Trophoblast cell (in vitro differentiated cells and primary cell): ENCODE results near the gene PUS3.

Experiments
- DNase-seq, 2 donors: peaks; one replicate each; pipeline ENCODE4 v3.0.0-alpha.2; 2016
- H2AFZ ChIP-seq: 2 replicates; pipeline ENCODE4 v1.6.1; 2013; ENCODE audit warnings: low read length, moderate library complexity, mild to moderate bottlenecking; ENCODE audit not compliant: insufficient read depth, poor library complexity
- H2AK5ac ChIP-seq: 2 replicates; pipeline ENCODE4 v1.6.1; 2013; ENCODE audit warnings: mild to moderate bottlenecking, low read length
- H2BK120ac ChIP-seq: 2 replicates; pipeline ENCODE4 v1.6.1; 2013; ENCODE audit warnings: low read length, mild to moderate bottlenecking, moderate library complexity; ENCODE audit not compliant: insufficient read depth, poor library complexity
- H2BK12ac ChIP-seq: 2 replicates; pipeline ENCODE4 v1.6.1; 2013; ENCODE audit warnings: mild to moderate bottlenecking, low read length, moderate library complexity
- H2BK5ac ChIP-seq: 2 replicates; pipeline ENCODE4 v1.6.1; 2013; ENCODE audit warnings: low read length, low read depth, moderate library complexity, mild to moderate bottlenecking; ENCODE audit not compliant: poor library complexity
- H3K14ac ChIP-seq: 2 replicates; pipeline ENCODE4 v1.6.1; 2013; ENCODE audit warnings: mild to moderate bottlenecking, low read length
- H3K18ac ChIP-seq: 2 replicates; pipeline ENCODE4 v1.6.1; 2013; ENCODE audit warnings: mild to moderate bottlenecking, low read length
- H3K23ac ChIP-seq: 2 replicates; pipeline ENCODE4 v1.6.1; 2013; ENCODE audit warnings: low read length
- H3K27ac ChIP-seq: 2 replicates; pipeline ENCODE4 v1.5.1; 2013; ENCODE audit warnings: low read depth, mild to moderate bottlenecking, inconsistent platforms, low read length, moderate library complexity
- H3K27me3 ChIP-seq: 2 replicates; pipeline ENCODE4 v1.6.1; 2013; ENCODE audit warnings: inconsistent platforms, mild to moderate bottlenecking, low read length, moderate library complexity; ENCODE audit not compliant: insufficient read depth
- H3K36me3 ChIP-seq, 2 experiments: 1 replicate in 1 of 2; 2 replicates in 1 of 2; pipeline ENCODE4 v1.6.1; 2013; ENCODE audit warnings: low read length in 2 of 2, mild to moderate bottlenecking in 2 of 2, moderate library complexity in 1 of 2; ENCODE audit not compliant: insufficient read depth in 2 of 2, control insufficient read depth in 1 of 2
- H3K4ac ChIP-seq: 2 replicates; pipeline ENCODE4 v1.6.1; 2013; ENCODE audit warnings: low read depth, mild to moderate bottlenecking, low read length, moderate library complexity
- H3K4me1 ChIP-seq, 2 experiments: 1 replicate in 1 of 2; 2 replicates in 1 of 2; pipeline ENCODE4 v1.6.1; 2013; ENCODE audit warnings: low read length in 2 of 2, mild to moderate bottlenecking in 2 of 2, moderate library complexity in 1 of 2; ENCODE audit not compliant: insufficient read depth in 2 of 2, control insufficient read depth in 1 of 2
- H3K4me2 ChIP-seq: 2 replicates; pipeline ENCODE4 v1.6.1; 2013; ENCODE audit warnings: inconsistent platforms, mild to moderate bottlenecking, low read length, moderate library complexity
- H3K4me3 ChIP-seq: 2 replicates; pipeline ENCODE4 v1.5.1; 2013; ENCODE audit warnings: mild to moderate bottlenecking, low read depth, low read length, inconsistent platforms
- H3K79me1 ChIP-seq: one replicate; pipeline ENCODE4 v1.6.1; 2013; ENCODE audit warnings: low read length
- H3K79me2 ChIP-seq: 2 replicates; pipeline ENCODE4 v1.6.1; 2013; ENCODE audit warnings: low read length, mild to moderate bottlenecking; ENCODE audit not compliant: control insufficient read depth, insufficient read depth, poor library complexity
- H3K9ac ChIP-seq: 2 replicates; pipeline ENCODE4 v1.6.1; 2013; ENCODE audit warnings: mild to moderate bottlenecking, low read length
- H3K9me3 ChIP-seq: 2 replicates; pipeline ENCODE4 v1.6.1; 2013; ENCODE audit warnings: low read depth, mild to moderate bottlenecking, control low read depth, inconsistent platforms, low read length; ENCODE audit not compliant: insufficient read depth
- H4K12ac ChIP-seq: 2 replicates; pipeline ENCODE4 v1.6.1; 2013; ENCODE audit warnings: low read depth, mild to moderate bottlenecking, low read length, moderate library complexity
- H4K8ac ChIP-seq: 2 replicates; pipeline ENCODE4 v1.6.1; 2013; ENCODE audit warnings: low read depth, mild to moderate bottlenecking, low read length, moderate library complexity
- H4K91ac ChIP-seq: one replicate; pipeline ENCODE4 v1.6.1; 2013; ENCODE audit warnings: low read depth, mild to moderate bottlenecking, low read length, moderate library complexity
- WGBS: extraction: QIAGEN DNeasy Blood & Tissue Kit; methylation state at CpG from one replicate; pipeline ENCODE4 v1.1.7; 2013; ENCODE audit warnings: missing lambda C conversion rate; ENCODE audit not compliant: insufficient read length, insufficient coverage; ENCODE audit errors: extremely low coverage; 5-methylcytosine and 5-hydroxymethylcytosine counted together

PUS3 gene

GRCh38 chr11:125926682-125927081 is 23.7 kb upstream of the PUS3 start:
- Histone ChIP-seq H2AFZ (no peak overlapping the region), H4K12ac (no peak overlapping the region)

GRCh38 chr11:125925804-125926203 is 22.8 kb upstream of the PUS3 start:
- H3K9me3 ChIP-seq: no peaks in the 10 kb centered on the region
- H2BK120ac ChIP-seq: no peak overlapping the region
- H3K4ac ChIP-seq: no peak overlapping the region
- no peak overlapping the region for H3K14ac ChIP-seq
- no peaks in the 10 kb centered on the region for H3K27me3 ChIP-seq
- peak overlapping the region; percentile 7 for H2BK5ac ChIP-seq
- H3K9ac ChIP-seq: no peak overlapping the region
- no peak overlapping the region for H3K18ac ChIP-seq
- DNase-seq: no peak
- H2AFZ ChIP-seq: no peak overlapping the region
- H4K12ac ChIP-seq: no peak overlapping the region
- H3K36me3 ChIP-seq: no peaks in the 10 kb centered on the region
- H3K4me3 ChIP-seq: no peak overlapping the region
- no peaks in the 10 kb centered on the region for H3K79me2 ChIP-seq
- H2BK12ac ChIP-seq: no peak overlapping the region
- H3K79me1 ChIP-seq: peaks cover 4% of the 10 kb centered on the region
- no peak overlapping the region for H3K4me2 ChIP-seq
- peaks cover 12 to 18% of the 10 kb centered on the region in 2 experiments for H3K4me1 ChIP-seq
- peak overlapping the region; percentile 15 for H4K91ac ChIP-seq
- no peak overlapping the region for H3K23ac ChIP-seq
- H4K8ac ChIP-seq: peak overlapping the region; percentile 34
- WGBS: no CpG with 5 or more reads among the region's 3 CpGs
- no peak overlapping the region for H3K27ac ChIP-seq
- H2AK5ac ChIP-seq: no peak overlapping the region

More at GRCh38 chr11:125926682-125927081, 23.7 kb upstream of the PUS3 start:
- Histone ChIP-seq H3K23ac (no peak overlapping the region), H3K4me1 (peaks cover 12 to 18% of the 10 kb centered on the region in 2 experiments), H3K27ac (no peak overlapping the region), H3K4me3 (no peak overlapping the region), H3K79me2 (no peaks in the 10 kb centered on the region), H3K4ac (no peak overlapping the region), H2AK5ac (peak overlapping the region; percentile 53), H4K91ac (peak overlapping the region; percentile 35), H3K9me3 (no peaks in the 10 kb centered on the region), H2BK5ac (no peak overlapping the region), H4K8ac (no peak overlapping the region), H2BK12ac (peak overlapping the region; percentile 65), H3K18ac (peak overlapping the region; percentile 35), H3K79me1 (peaks cover 4% of the 10 kb centered on the region), H2BK120ac (no peak overlapping the region), H3K9ac (no peak overlapping the region), H3K14ac (peak overlapping the region; percentile 34), H3K36me3 (no peaks in the 10 kb centered on the region), H3K4me2 (no peak overlapping the region), H3K27me3 (no peaks in the 10 kb centered on the region)
- DNase-seq: no peak
- no CpG with 5 or more reads among the region's 12 CpGs for WGBS

- H3K14ac ChIP-seq: no peak overlapping the region
- no peak overlapping the region for H4K91ac ChIP-seq
- no peak overlapping the region for H2AK5ac ChIP-seq
- H3K9me3 ChIP-seq: no peaks in the 10 kb centered on the region
- H3K79me1 ChIP-seq: peaks cover 4% of the 10 kb centered on the region
- WGBS: no CpG with 5 or more reads among the region's 6 CpGs
- H2BK12ac ChIP-seq: peak overlapping the region; percentile 50
- no peak overlapping the region for H3K4me3 ChIP-seq
- H3K4ac ChIP-seq: no peak overlapping the region
- H3K79me2 ChIP-seq: no peaks in the 10 kb centered on the region
- H4K8ac ChIP-seq: no peak overlapping the region
- H3K27me3 ChIP-seq: no peaks in the 10 kb centered on the region
- no peaks in the 10 kb centered on the region for H3K36me3 ChIP-seq
- H3K4me1 ChIP-seq: peaks cover 12 to 18% of the 10 kb centered on the region in 2 experiments
- no peak overlapping the region for H4K12ac ChIP-seq
- no peak overlapping the region for H2BK120ac ChIP-seq
- H3K23ac ChIP-seq: no peak overlapping the region
- no peak overlapping the region for H2AFZ ChIP-seq
- no peak overlapping the region for H3K27ac ChIP-seq
- no peak overlapping the region for H3K4me2 ChIP-seq
- H2BK5ac ChIP-seq: no peak overlapping the region
- H3K9ac ChIP-seq: no peak overlapping the region
- DNase-seq: no peak
- H3K18ac ChIP-seq: no peak overlapping the region
These were observed 22.3 kb upstream of the PUS3 start for GRCh38 chr11:125925247-125925740.

- no CpG with 5 or more reads among the region's 9 CpGs for WGBS
- Histone ChIP-seq H3K27me3 (no peaks in the 10 kb centered on the region), H3K4me1 (peaks cover 12 to 18% of the 10 kb centered on the region in 2 experiments), H2AFZ (peak overlapping the region; percentile 60), H3K4ac (no peak overlapping the region), H3K9ac (no peak overlapping the region), H2BK5ac (peak overlapping the region; percentile 45), H2BK120ac (no peak overlapping the region), H2BK12ac (peak overlapping the region; percentile 79), H4K91ac (peak overlapping the region; percentile 39), H3K79me2 (no peaks in the 10 kb centered on the region), H4K8ac (no peak overlapping the region), H3K18ac (no peak overlapping the region), H3K23ac (no peak overlapping the region), H4K12ac (no peak overlapping the region), H3K14ac (peak overlapping the region; percentile 1), H3K4me2 (no peak overlapping the region), H3K79me1 (peaks cover 4% of the 10 kb centered on the region), H3K9me3 (no peaks in the 10 kb centered on the region), H3K4me3 (no peak overlapping the region), H2AK5ac (no peak overlapping the region), H3K27ac (no peak overlapping the region), H3K36me3 (no peaks in the 10 kb centered on the region)
- DNase-seq: no peak
These were observed 21.5 kb upstream of the PUS3 start for GRCh38 chr11:125924384-125925007.
